Erythroblast (primary cell): ENCODE data around the gene CNGA3.

Source experiments
- GATA1 ChIP-seq: IDR thresholded peaks from 2 replicates; pipeline ENCODE4 v1.6.1; 2011; ENCODE audit warnings: low read depth, mild to moderate bottlenecking, control low read depth, low read length, moderate library complexity
- POLR2A ChIP-seq: IDR thresholded peaks from 2 replicates; pipeline ENCODE4 v1.6.1; 2011; ENCODE audit warnings: mild to moderate bottlenecking, low read length

- no peak for TF ChIP-seq POLR2A
- no peak for TF ChIP-seq GATA1
These were observed 57.6 kb downstream of the CNGA3 start for GRCh38 chr2:98403878-98404277.
